NCI-H748 treated with DMSO at 0.1 percent for 48 hours (cell line): Measurements from ENCODE around the gene UGT1A3.
"Not testable (repeated sequence)": the region's sequence is repeated elsewhere in the genome, so short reads cannot be mapped to it uniquely, and the experiment has no call there.

ENCODE experiments used
- DNase-seq: peaks from one replicate; lab custom pipeline; 2025; lab: John Stamatoyannopoulos, UW

The UGT1A3 gene

DNA sequence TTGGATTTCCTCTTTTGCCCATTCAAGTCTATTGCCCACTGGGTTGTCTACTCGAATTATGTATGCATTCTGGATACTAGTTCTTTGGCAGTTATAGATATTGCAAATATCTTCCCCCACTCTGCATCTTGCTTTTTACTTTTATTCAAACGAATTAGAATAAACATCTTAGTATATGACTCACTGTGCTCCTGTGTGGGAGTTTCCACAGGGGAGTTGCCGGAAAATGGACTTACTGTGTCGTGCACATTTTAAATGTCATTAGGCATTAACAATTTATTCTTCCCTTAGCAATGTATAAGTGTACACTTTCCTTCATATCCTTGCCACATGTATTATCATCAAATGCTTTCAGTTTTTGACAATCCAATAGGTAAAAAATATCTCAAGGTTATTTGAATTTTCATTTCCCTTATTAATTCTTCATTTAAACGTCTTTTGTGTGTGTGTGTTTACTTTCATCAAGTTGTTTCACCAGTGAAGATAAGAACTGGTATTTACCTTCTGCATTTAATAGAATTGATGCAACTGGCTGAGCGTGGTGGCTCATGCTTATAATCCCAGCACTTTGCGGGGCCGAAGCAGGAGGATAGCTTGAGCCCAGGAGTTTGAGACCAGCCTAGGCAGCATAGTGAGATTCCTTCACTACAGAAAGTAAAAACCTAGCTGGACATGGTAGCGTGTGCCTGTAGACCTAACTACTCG is 20.8 kb upstream of the UGT1A3 start:
- no peak for DNase-seq

DNA sequence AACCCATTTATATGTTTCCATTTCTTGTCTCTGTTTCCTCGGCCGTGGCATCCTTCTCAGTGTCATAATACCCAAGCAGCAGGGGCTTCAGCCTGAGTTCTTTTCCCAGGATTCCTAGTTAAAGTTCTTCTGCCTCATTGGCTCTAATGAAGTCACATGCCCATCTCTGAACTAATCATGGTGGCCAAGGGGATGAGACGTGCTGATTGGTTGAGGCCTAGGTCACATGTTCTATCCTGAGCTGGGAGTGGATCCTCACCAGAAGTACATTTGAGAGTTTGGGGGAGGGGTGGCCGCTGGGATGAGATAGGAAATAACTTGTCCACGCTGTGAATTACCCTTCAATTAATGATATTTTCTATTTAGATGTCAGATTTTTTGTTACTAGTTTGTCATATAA is 19.9 kb upstream of the UGT1A3 start:
- no peak for DNase-seq

DNA sequence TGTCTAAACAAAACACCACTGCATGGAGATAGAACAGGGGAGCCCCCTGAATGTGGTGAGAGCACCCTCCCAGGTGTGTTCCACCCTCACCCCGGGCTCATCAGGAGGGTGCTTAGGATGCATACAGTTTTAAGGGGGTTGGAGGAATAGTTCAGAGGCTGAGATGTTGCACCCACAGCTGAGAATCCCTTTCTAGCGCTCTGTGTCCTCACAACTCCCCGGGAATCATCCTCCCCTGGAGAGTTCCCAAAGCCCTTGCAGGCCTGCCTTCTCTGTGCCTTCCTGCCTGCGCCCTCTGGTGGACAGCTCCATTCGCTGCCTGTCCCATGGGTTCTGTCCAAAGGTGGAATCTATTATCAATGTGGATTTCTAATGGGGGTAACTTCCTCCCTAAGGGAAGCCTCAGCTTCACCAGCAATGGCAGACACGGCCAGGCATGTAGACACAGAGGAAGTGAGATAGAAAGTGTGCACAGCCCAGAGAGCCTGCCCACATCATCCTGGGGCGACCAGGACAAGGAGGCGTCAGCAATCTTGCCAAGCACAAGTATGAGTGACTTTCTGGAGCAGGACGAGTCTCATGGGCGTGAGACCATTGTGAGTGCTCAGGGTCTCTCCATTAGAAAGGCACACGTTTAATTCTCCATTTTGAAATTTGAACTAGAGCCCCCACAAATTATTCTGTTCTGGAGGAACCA is 17.4 kb upstream of the UGT1A3 start:
- peak; percentile 48 for DNase-seq

DNA sequence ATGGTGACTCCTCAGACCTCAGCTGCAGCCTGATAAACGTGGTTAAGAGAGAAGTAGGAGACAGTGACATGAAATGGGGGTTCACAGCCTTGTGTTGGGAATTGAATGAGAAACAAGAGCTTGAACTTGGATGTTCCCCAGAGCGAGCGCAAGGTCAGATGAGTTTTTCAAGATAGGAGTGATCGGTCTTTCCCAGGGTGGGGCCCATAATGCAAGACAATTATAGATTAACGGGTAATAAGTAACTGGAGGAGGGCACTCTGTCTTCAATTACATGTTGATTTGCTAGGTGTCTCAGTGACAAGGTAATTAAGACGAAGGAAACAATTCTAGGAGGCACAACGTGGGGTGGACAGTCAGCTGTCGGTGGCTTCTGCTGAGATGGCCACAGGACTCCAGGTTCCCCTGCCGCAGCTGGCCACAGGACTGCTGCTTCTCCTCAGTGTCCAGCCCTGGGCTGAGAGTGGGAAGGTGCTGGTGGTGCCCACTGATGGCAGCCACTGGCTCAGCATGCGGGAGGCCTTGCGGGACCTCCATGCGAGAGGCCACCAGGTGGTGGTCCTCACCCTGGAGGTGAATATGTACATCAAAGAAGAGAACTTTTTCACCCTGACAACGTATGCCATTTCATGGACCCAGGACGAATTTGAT is 16.1 kb upstream of the UGT1A3 start, which contains the start of gene UGT1A5:
Gene UGT1A5, plus strand, starts transcription at position 297 of the 651 bp plus-strand sequence. Its CDS starts 85 bp downstream, at position 382.
- no peak for DNase-seq

DNA sequence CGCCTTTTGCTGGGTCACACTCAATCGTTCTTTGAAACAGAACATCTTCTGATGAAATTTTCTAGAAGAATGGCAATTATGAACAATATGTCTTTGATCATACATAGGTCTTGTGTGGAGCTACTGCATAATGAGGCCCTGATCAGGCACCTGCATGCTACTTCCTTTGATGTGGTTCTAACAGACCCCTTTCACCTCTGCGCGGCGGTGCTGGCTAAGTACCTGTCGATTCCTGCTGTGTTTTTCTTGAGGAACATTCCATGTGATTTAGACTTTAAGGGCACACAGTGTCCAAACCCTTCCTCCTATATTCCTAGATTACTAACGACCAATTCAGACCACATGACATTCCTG is 15.6 kb upstream of the UGT1A3 start:
- DNase-seq = no peak

DNA sequence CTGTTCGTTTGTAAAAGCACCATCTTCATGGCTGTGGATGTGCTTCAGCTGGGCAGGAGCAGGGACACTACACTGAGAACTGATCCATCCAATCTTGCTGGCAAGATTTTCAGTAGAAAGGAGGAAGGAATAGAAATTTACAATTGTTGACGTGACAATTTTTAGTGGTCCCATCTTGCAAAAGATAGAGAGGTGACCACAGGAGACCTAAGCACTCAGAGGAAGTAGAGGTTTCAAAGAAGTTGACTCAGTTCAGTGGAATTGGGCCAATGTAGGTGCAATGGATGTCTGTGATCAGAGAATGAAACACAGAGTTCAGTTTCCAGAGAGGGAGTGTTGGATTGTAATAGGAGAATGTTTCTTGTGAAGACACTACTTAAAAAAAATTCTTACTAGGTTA is 14.7 kb upstream of the UGT1A3 start:
- no peak for DNase-seq

DNA sequence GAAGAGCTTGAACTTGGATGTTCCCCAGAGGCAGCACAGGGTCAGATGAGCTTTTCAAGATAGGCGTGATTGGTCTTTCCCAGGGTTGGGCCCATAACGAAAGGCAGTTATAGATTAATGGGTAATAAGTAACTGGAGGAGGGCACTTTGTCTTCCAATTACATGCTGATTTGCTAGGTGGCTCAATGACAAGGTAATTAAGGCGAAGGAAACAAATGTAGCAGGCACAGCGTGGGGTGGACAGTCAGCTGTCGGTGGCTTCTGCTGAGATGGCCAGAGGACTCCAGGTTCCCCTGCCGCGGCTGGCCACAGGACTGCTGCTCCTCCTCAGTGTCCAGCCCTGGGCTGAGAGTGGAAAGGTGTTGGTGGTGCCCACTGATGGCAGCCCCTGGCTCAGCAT is 10.3 kb upstream of the UGT1A3 start, which contains the start of gene UGT1A4:
Gene UGT1A4, plus strand, starts transcription at position 185 of the 400 bp plus-strand sequence. Its CDS starts 85 bp downstream, at position 270.
- DNase-seq = no peak

DNA sequence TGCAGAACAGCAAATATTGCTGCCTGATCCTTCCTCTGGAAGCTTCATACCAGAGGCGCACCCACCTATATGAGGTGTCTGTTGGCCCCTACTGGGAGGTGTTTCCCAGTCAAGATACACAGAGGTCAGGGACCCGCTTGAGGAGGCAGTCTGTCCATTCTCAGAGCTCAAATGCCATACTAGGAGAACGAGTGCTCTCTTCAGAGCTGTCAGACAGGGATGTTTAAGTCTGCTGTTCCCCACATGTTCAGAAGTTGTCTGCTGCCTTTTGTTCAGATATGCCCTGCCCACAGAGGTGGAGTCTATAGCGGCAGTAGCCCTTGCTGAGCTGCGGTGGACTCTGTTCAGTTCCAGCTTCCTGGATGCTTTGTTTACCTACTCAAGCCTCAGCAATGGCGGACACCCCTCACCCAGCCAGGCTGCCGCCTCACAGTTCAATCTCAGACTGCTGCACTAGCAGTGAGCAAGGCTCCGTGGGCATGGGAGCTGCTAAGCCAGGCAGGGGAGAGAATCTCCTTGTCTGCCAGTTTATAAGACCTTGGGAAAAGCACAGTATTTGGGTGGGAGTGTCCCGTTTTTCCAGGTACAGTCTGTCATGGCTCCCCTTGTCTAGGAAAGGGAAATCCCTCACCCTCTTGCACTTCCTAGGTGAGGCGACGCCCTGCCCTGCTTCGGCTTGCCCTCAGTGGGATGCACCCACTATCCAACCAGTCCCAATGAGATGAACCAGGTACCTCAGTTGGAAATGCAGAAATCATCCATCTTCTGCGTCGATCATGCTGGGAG is 8.2 kb downstream of the UGT1A3 start:
- DNase-seq = not testable (repeated sequence)

DNA sequence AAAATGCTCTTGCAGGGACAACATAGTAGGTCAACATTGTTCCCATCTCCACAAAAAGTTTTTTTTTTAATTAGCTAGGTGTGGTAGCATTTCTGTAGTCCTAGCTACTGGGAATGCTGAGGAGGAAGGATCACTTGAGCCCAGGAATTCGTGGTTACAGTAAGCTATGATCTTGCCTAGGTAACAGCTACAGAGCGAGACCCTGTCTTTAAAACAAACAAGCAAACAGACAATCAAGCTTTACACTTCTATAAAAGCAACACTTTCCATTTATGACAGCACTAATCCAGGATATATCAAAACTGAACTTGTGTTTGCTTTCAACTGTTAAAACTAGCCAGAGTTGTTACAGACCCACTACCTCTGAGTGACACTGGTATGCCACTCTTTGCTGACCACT is 12.0 kb downstream of the UGT1A3 start:
- no peak for DNase-seq

DNA sequence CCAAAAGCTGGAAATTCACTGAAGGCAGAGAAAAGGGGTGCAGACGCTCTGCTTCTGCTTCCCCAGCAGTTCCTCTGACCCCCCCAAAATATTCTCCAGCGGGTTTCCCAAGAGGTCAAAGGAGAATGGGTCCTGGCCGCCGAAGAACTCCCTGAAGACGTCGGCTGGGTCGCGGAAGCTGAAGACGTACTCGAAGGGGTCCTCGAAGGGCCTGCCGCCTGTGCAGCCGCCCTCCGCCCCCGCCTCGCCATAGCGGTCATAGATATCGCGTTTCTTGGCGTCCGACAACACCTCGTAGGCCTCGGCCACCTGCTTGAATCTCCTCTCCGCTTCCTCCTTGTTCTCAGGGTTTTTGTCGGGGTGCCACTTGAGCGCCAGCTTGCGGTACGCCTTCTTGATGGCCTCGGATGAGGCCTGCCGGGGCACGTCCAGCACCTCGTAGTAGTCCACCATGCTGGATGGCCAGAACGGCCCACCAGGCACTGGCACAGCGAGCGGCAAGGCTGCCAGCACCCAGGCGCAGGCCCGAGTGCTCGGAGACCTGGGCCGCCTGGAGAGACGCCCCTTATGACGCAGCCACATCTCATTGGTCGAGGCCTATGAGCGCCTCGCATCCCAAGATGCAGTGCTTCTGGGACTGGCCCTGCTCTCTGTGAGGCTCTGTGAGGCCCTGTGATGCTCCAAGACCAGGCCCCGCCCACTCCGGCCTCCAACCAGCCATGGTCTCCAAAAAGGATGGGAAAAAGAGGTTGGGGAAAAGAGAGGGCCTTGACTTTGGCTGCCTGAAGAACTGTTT is 14.8 kb downstream of the UGT1A3 start:
- DNase-seq = no peak

DNA sequence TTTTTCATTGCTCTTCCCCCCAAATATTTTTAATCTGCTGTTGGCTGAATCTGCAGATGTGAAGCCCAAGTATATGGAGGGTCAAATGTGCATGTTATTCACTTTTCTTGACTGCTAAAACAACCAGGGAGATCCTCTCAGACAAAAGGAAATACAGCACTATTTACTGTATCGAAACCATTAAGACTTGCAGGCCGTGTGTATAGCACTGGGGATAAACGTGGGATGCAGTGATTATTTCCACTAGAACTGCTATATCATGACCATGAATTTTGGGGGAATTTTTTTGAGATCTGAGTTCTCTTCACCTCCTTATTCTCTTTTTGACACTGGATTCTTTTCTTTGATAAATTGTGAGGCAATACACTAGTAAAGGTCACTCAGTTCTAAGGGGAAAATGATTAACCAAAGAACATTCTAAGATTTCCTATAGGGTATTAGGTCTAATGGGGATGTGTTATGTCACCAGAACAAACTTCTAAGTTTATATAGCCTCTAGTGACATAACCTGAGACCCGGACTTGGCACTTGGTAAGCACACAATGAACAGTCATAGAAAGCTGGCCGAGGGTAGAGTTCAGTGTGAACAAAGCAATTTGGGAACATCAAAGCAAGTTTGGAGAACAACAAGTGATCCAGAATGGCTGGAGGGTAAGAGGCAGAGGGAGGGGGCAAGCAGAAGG is 16.4 kb downstream of the UGT1A3 start:
- no peak for DNase-seq

DNA sequence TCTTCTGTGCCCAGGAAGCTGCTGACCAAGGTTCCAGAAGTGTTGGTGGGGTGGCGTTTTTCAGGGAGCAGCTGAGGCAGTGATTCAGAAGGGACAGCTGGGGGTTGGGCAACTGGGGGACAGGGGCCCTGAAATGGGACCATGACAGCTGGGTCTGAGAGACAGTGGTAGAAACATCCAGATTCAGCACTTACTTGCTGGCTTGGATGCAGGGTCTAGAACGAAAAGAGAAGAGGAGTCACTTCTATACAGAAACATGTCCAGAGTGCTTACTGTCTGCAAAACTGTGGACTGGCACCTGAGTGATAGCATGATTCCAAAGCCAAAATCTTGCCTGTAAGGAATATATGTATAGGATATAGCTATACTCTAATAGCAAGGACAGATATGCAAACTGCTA is 17.0 kb downstream of the UGT1A3 start:
- not testable (repeated sequence) for DNase-seq

DNA sequence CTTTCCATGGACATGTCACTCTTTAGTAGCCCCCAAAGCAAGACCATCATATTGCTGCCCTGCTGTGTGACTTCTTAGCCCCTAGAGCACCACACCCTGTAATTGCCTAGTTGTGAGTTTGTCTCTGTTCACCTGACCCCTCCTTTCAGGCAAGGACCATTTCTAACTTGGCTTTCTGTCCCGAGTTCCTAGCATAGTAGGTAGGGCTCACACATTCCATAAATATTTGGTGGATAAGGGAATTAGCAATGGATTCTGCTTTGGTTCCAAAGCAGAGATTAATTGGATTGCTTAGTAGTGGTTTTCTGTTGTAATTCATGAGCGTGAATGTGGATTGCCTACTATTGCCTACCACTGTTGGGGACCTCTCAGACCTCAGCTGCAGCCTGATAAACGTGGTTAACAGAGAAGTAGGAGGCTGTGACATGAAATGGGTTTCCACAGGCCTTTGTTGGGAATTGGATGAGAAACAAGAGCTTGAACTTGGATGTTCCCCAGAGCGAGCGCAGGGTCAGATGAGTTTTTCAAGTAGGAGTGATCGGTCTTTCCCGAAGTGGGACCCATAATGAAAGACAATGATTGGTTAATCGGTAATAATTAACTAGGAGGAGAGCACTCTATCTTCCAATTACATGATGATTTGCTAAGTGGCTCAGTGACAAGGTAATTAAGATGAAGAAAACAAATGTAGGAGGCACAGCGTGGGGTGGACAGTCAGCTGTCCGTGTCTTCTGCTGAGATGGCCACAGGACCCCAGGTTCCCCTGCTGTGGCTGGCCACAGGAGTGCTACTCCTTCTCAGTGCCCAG is 17.8 kb downstream of the UGT1A3 start:
- DNase-seq = no peak

DNA sequence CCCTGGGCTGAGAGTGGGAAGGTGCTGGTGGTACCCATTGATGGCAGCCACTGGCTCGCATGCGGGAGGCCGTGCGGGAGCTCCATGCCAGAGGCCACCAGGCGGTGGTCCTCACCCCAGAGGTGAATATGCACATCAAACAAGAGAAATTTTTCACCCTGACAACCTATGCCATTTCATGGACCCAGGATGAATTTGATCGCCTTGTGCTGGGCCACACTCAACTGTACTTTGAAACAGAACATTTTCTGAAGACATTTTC is 18.4 kb downstream of the UGT1A3 start:
- no peak for DNase-seq

DNA sequence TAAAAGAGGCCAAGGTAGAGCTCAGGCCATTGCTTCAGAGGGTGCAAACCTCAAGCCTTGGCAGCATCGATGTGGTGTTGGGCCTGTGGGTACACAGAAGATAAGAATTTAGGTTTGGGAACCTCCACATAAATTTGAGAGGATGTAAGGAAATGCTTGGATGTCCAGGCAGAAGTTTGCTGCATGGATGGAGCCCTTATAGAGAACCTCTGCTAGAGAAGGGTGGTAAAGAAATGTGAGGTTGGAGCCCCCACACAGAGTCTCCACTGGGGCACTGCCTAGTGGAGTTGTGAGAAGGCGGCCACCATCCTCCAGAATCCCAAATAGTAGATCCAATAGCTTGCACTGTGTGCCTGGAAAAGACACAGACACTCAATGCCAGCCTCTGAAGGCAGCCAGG is 21.8 kb downstream of the UGT1A3 start:
- not testable (repeated sequence) for DNase-seq

DNA sequence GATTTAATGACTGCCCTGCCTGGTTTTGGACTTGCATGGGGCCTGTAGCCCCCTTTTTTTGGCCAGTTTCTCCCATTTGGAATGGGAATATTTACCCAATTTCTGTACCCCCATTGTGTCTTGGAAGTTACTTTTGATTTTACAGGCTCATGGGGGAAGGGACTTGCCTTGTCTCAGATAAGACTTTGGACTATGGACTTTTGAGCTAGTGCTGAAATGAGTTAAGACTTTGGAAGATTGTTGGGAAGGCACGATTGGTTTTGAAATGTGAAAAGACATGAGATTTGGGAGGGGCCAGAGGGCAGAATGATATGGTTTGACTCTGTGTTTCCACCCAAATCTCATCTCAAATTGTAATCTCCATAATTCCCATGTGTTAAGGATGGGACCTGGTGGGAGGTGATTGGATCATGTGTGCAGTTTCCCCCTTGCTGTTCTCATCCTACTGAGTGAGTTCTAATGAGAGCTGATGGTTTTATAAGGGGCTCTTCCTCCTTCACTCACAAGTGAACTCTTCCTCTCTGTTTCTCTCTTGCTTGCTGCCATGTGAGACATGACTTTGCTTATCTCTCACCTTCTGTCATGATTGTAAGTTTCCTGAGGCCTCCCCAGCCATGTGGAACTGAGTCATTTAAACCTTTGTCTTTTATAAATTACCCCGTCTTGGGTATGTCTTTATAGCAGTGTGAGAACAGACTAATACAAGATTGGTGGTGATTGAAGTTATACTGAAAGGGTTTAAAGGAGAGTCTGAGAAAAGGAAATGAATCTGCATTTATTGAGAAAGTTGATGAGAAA is 22.6 kb downstream of the UGT1A3 start:
- DNase-seq = not testable (repeated sequence)

DNA sequence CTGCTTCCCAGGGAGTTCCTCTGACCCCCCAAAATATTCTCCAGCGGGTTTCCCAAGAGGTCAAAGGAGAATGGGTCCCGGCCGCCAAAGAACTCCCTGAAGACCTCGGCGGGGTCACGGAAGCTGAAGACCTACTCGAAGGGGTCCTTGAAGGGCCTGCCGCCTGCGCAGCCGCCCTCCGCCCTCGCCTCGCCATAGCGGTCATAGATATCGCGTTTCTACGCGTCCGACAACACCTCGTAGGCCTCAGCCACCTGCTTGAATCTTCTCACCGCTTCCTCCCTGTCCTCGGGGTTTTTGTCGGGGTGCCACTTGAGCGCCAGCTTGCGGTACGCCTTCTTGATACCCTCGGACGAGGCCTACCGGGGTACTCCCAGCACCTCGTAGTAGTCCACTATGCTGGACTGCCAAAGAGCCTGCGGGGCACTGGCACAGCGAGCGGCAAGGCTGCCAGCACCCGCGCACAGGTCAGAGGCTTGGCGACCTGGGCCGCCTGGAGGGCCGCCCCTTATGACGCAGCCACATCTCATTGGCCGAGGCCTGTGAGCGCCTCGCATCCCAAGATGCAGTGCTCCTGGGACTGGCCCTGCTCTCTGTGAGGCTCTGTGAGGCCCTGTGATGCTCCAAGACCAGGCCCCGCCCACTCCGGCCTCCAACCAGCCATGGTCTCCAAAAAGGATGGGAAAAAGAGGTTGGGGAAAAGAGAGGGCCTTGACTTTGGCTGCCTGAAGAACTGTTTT is 26.2 kb downstream of the UGT1A3 start:
- DNase-seq = no peak

DNA sequence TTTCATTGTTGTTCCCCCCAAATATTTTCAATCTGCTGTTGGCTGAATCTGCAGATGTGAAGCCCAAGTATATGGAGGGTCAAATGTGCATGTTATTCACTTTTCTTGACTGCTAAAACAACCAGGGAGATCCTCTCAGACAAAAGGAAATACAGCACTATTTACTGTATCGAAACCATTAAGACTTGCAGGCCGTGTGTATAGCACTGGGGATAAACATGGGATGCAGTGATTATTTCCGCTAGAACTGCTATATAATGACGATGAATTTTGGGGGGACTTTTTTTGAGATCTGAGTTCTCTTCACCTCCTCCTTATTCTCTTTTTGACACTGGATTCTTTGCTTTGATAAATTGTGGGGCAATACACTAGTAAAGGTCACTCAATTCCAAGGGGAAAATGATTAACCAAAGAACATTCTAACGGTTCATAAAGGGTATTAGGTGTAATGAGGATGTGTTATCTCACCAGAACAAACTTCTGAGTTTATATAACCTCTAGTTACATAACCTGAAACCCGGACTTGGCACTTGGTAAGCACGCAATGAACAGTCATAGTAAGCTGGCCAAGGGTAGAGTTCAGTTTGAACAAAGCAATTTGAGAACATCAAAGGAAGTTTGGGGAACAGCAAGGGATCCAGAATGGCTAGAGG is 27.7 kb downstream of the UGT1A3 start:
- DNase-seq = no peak
